Stimulated activated naive B cell treated with anti-CD40 and anti-IgM and Interleukin-4, amounts not matched to agents 10 μg/mL and 1 μg/mL and 100 μg/mL, for 72 hours (primary cell): Measurements from ENCODE around the gene SLC6A1.

ENCODE experiments used
- ATAC-seq, 2 donors: fragments of 150-1000 bp; cut with Tn5 transposase; replicated peaks; 2 replicates each; pipeline ENCODE4 v1.10.0; 2021; ENCODE audit warnings: moderate library complexity in 1 of 2
- DNase-seq: peaks from one replicate; pipeline ENCODE4 v3.0.0; 2021
- H3K27ac Mint-ChIP-seq: one replicate; pipeline ENCODE4 v1.8.0; 2022; ENCODE audit warnings: mild to moderate bottlenecking, mixed read lengths
- H3K27me3 Mint-ChIP-seq, 2 donors: one replicate each; pipeline ENCODE4 v1.8.0; 2022; ENCODE audit warnings: mixed read lengths in 2 of 2
- H3K36me3 Mint-ChIP-seq, 2 donors: one replicate each; pipeline ENCODE4 v1.8.0; 2022; ENCODE audit warnings: mixed read lengths in 2 of 2, mild to moderate bottlenecking in 1 of 2
- H3K4me1 Mint-ChIP-seq, 2 donors: one replicate each; pipeline ENCODE4 v1.8.0; 2022; ENCODE audit warnings: mixed read lengths in 2 of 2, mild to moderate bottlenecking in 1 of 2
- H3K4me3 Mint-ChIP-seq, 2 donors: one replicate each; pipeline ENCODE4 v1.8.0; 2022; ENCODE audit warnings: mild to moderate bottlenecking in 2 of 2, mixed read lengths in 2 of 2, moderate library complexity in 1 of 2
- H3K9me3 Mint-ChIP-seq, 2 donors: one replicate each; pipeline ENCODE4 v1.8.0; 2022; ENCODE audit warnings: mixed read lengths in 2 of 2, mild to moderate bottlenecking in 1 of 2

SLC6A1 gene

GRCh38 chr3:11035757-11036505 lies 43.4 kb downstream of the SLC6A1 start:
- H3K27me3 Mint-ChIP-seq = peaks cover 45 to 50% of the 10 kb centered on the region in 2 donors
- DNase-seq (no peak), ATAC-seq (no peak)
- no peak overlapping the region for H3K27ac Mint-ChIP-seq
- peaks cover 0 to 4% of the 10 kb centered on the region in 2 donors for H3K9me3 Mint-ChIP-seq
- H3K4me3 Mint-ChIP-seq = no peak overlapping the region
- no peaks in the 10 kb centered on the region for H3K36me3 Mint-ChIP-seq
- H3K4me1 Mint-ChIP-seq = no peaks in the 10 kb centered on the region

DNA sequence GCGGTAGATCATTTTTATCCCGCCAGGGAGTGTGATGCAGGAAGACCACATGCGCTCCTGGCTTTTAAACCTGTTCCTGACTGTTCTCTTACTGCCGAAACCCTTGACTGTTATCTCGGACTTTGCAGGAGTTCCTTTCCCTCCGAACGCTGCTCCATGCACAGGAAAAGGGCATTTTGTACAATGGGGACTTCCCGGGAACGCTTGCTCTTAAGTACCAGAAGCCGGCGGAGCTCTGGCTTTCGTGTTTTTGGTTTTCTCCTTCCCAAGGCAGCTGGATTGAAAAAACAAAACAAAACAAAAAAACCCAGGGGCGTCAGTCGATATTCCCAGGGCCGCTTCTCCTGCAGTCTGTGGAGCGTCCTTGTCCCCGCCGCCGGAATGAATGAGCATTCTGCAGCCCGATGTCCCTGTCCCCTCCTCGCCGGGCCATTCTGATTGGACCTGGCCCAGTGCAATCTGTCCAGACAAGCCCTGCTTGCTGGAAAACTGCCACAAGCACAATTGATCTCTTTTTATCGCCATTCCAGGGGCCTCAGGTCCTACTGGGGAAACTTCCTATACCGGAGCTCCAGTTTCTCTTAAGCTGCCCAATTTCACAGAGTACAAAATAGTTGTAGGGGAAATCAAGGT lies 44.8 kb downstream of the SLC6A1 start:
- no peak overlapping the region for H3K4me3 Mint-ChIP-seq

GRCh38 chr3:11037976-11038375 lies 45.4 kb downstream of the SLC6A1 start:
- no peaks in the 10 kb centered on the region for H3K36me3 Mint-ChIP-seq
- peaks cover 45 to 57% of the 10 kb centered on the region in 2 donors for H3K27me3 Mint-ChIP-seq
- ATAC-seq (no peak), DNase-seq (no peak)
- H3K4me1 Mint-ChIP-seq = no peaks in the 10 kb centered on the region
- no peak overlapping the region for H3K4me3 Mint-ChIP-seq
- H3K27ac Mint-ChIP-seq = no peak overlapping the region
- H3K9me3 Mint-ChIP-seq = peaks cover 0 to 4% of the 10 kb centered on the region in 2 donors

More for the DNA sequence above, 44.8 kb downstream of the SLC6A1 start:
- Mint-ChIP-seq H3K4me1 (no peaks in the 10 kb centered on the region), H3K9me3 (peaks cover 0 to 4% of the 10 kb centered on the region in 2 donors), H3K36me3 (no peaks in the 10 kb centered on the region), H3K27me3 (peaks cover 45 to 51% of the 10 kb centered on the region in 2 donors), H3K27ac (no peak overlapping the region)
- DNase-seq (no peak), ATAC-seq (no peak)

GRCh38 chr3:11045536-11045935 lies 53.0 kb downstream of the SLC6A1 start:
- Mint-ChIP-seq H3K4me1 (no peaks in the 10 kb centered on the region), H3K9me3 (peaks cover 0 to 3% of the 10 kb centered on the region in 2 donors), H3K4me3 (no peak overlapping the region), H3K27me3 (peaks cover 17 to 18% of the 10 kb centered on the region in 2 donors), H3K36me3 (no peaks in the 10 kb centered on the region), H3K27ac (no peak overlapping the region)
- DNase-seq = no peak
- no peak for ATAC-seq

DNA sequence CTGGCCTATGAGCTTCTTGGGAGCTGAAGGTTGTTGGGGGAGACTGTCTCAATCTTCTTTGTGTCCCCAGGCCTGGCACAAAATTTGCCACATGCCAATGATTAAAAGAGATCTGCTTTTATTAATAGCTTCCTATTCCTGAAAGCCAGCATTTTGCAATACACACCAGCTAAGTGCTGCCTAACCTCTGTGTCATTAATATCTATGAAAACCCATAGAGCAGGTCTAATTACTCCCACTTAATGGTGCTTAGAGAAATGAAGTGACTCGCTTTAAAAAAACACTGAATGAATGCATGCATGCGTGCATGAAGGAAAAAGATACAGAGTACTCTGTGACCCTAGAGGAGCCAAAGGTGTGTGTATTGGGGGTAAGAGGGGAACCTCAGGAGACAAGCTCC lies 55.0 kb downstream of the SLC6A1 start:
- Mint-ChIP-seq H3K4me3 (no peak overlapping the region), H3K4me1 (peaks cover 0 to 4% of the 10 kb centered on the region in 2 donors), H3K36me3 (no peaks in the 10 kb centered on the region), H3K27me3 (peaks cover 20 to 24% of the 10 kb centered on the region in 2 donors), H3K9me3 (peaks cover 0 to 3% of the 10 kb centered on the region in 2 donors), H3K27ac (no peak overlapping the region)
- DNase-seq (no peak), ATAC-seq (no peak)

DNA sequence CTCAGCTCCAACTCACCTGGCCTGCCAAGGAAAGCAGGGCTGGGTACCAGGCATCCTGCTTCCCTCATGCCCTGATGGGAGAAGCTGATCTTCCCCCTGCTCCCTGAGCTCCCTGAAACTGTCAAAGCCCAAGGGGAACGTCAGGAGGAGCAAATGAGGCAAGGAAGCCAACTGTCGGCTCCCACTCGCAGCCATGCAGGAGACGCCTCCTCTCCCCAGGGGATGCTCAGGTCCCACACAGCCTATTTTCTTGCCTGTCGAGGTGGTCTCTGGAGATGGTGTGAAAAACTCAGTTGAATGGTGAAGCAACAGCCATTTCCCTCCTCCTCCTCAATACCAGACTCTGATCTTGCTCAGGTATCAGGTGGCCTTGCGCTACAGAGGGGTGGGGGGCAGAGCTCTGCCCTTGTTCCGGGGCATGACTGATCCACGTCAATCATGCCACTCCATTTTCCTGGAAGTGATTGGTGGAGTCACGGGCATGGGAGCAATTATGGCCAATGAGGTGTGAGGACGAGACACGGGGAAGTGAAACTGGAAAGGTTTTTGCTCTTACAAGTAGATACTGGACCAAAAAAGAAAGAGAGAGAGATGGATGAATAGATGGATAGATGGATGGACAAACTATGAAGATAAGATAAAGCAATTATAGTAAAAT lies 58.2 kb downstream of the SLC6A1 start:
- Mint-ChIP-seq H3K36me3 (no peaks in the 10 kb centered on the region), H3K4me3 (no peak overlapping the region), H3K9me3 (no peaks in the 10 kb centered on the region), H3K27ac (no peak overlapping the region), H3K4me1 (peaks cover 0 to 4% of the 10 kb centered on the region in 2 donors), H3K27me3 (peaks cover 25 to 46% of the 10 kb centered on the region in 2 donors)
- DNase-seq (no peak), ATAC-seq (peak; percentile 14 to 43)

GRCh38 chr3:11053926-11054503 lies 61.5 kb downstream of the SLC6A1 start:
- no peak overlapping the region for H3K27ac Mint-ChIP-seq
- DNase-seq = no peak
- no peak overlapping the region for H3K4me3 Mint-ChIP-seq
- no peaks in the 10 kb centered on the region for H3K9me3 Mint-ChIP-seq
- peaks cover 0 to 4% of the 10 kb centered on the region in 2 donors for H3K4me1 Mint-ChIP-seq
- ATAC-seq = no peak
- H3K36me3 Mint-ChIP-seq = no peaks in the 10 kb centered on the region
- peaks cover 38 to 72% of the 10 kb centered on the region in 2 donors for H3K27me3 Mint-ChIP-seq

- ATAC-seq = no peak
- no peak for DNase-seq
- Mint-ChIP-seq H3K4me1 (peaks cover 0 to 4% of the 10 kb centered on the region in 2 donors), H3K4me3 (no peak overlapping the region), H3K27me3 (peaks cover 33 to 64% of the 10 kb centered on the region in 2 donors), H3K9me3 (no peaks in the 10 kb centered on the region), H3K27ac (no peak overlapping the region), H3K36me3 (no peaks in the 10 kb centered on the region)
Observed at GRCh38 chr3:11054739-11055438, 62.3 kb downstream of the SLC6A1 start.

DNA sequence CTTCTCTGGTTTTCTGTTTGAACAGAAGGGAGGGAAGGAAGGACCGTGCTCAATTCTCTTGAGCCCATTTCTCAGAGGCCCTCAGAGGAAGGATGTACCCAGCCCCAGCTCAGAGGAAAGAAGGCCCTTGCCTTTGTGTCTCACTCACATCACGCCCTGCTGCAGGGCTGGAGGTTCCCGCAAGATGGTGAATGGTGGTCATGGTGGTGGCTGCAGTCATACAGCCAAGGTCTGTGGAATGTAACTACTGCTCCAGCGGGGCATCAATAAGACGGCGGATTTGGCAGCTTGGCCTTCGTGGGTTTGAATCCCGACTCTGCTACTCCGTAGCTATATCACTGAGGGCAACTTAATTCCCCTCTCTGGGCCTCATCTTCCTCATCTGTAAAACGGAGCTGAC lies 62.9 kb downstream of the SLC6A1 start:
- Mint-ChIP-seq H3K27me3 (peaks cover 33 to 62% of the 10 kb centered on the region in 2 donors), H3K4me1 (peaks cover 0 to 4% of the 10 kb centered on the region in 2 donors), H3K4me3 (no peak overlapping the region), H3K36me3 (no peaks in the 10 kb centered on the region), H3K9me3 (no peaks in the 10 kb centered on the region), H3K27ac (no peak overlapping the region)
- DNase-seq = no peak
- ATAC-seq = no peak

DNA sequence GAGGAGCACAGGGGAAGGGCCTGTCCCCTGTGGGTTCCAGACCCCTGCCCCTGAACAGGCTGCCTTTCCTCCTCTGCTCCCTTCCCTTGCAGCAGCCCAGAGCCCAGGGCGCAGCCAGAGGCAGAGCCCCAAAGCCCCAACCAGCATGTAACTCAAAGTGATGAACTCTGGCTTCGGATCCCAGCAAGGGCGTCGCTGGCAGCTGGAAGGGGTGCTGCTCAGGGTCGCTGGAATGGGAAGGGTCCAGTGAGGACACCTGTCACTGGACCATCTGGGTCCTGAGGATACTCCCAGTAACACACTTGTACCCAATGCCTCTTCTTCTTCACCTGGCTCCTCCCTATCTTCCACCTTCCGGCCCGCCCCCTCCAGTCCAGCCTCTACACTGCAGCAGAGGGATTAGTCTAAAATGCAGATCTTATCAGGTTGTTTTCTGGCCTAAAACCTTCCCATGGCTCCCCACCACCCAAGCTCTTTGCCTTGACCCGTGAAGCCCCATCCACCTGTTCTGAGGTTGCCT lies 64.0 kb downstream of the SLC6A1 start:
- no peak overlapping the region for H3K4me3 Mint-ChIP-seq
- ATAC-seq (no peak), DNase-seq (no peak)
- peaks cover 29 to 54% of the 10 kb centered on the region in 2 donors for H3K27me3 Mint-ChIP-seq
- no peaks in the 10 kb centered on the region for H3K4me1 Mint-ChIP-seq
- no peak overlapping the region for H3K27ac Mint-ChIP-seq
- no peaks in the 10 kb centered on the region for H3K9me3 Mint-ChIP-seq
- H3K36me3 Mint-ChIP-seq = no peaks in the 10 kb centered on the region

DNA sequence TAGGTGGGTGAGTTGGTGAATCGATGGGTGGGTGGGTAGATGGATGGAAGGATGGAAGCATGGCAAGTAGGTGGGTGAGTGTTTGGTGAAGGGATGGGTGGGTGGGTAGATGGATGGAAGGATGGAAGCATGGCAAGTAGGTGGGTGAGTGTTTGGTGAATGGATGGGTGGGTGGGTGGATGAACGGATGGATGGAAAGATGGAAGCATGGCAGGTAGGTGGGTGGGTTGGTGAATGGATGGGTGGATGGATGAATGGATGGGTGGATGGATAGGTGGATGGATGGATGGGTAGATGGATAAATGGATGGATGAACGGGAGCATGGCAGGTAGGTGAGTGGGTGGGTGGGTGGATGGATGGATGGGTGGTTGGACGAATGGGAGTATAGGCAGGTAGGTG lies 65.1 kb downstream of the SLC6A1 start:
- ATAC-seq (no peak), DNase-seq (no peak)
- Mint-ChIP-seq H3K36me3 (no peaks in the 10 kb centered on the region), H3K9me3 (no peaks in the 10 kb centered on the region), H3K4me3 (no peak overlapping the region), H3K4me1 (no peaks in the 10 kb centered on the region), H3K27me3 (peaks cover 33 to 56% of the 10 kb centered on the region in 2 donors), H3K27ac (no peak overlapping the region)

DNA sequence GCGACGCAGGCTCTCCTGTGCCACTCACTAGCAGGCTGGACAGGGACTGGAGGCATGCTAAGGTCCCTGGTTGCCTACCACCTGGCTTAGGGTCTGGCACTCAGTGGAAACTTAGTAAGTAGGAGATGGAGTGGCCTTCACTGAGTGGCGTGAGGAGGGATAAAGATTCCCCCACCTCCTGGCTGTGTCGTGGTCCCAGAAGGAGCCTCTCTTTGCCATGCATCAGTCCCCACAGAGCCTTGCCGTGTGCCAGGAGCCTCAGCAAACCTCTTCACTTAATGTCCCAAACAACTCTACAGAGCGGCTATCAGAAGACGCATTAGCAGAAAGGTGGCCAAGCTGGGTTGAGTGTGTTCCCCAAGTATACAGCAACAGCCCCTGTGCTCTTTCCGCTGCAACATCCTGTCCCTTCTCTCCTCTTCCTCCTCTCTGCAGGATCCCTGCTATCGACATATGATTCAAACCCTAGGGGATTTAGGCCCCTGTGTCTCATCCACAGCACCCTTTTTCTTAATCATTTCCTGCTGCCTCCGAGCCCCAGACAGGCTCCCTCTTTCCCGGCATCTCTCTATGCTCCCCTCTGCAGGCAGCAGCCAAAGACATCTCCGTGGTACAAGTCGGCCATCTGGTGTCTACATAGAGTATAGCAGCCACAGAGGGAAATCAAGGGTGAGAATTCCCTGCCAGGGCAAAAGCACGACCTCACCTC lies 66.7 kb downstream of the SLC6A1 start:
- ATAC-seq (peak; percentile 74 to 80), DNase-seq (peak; percentile 11)
- Mint-ChIP-seq H3K4me3 (no peak overlapping the region), H3K27me3 (peaks cover 27 to 44% of the 10 kb centered on the region in 2 donors), H3K4me1 (no peaks in the 10 kb centered on the region), H3K27ac (no peak overlapping the region), H3K9me3 (peaks cover 0 to 2% of the 10 kb centered on the region in 2 donors), H3K36me3 (no peaks in the 10 kb centered on the region)

DNA sequence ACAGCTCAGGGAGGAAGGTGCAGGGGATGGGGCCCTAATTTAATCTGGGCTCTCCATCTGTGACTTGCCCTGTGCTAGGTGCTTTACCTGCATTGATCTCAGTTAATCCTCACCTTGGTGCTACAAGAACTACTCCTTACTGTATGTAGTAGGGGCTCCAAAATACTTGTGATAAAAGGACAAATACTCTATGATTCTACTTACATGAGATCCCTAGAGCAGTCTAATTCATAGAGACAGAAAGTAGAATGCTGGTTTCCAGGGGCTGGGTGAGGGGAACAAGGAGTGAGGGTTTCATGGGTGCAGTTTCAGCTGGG lies 67.2 kb downstream of the SLC6A1 start:
- H3K9me3 Mint-ChIP-seq = peaks cover 0 to 4% of the 10 kb centered on the region in 2 donors
- DNase-seq = no peak
- no peaks in the 10 kb centered on the region for H3K36me3 Mint-ChIP-seq
- ATAC-seq = peak; percentile 7
- no peak overlapping the region for H3K27ac Mint-ChIP-seq
- no peak overlapping the region for H3K4me3 Mint-ChIP-seq
- H3K4me1 Mint-ChIP-seq = no peaks in the 10 kb centered on the region
- H3K27me3 Mint-ChIP-seq = peaks cover 27 to 41% of the 10 kb centered on the region in 2 donors
